Esophagus muscularis mucosa (tissue), 4 donors: ENCODE measurements around the gene SKA3. TPM values are rescaled to one million over a fixed set of nuclear protein-coding genes. Genes with fewer than 3 reads are reported as not detected.
A peak's percentile ranks its signal among the peaks of the same experiment; 100 is the strongest.
"Not testable (repeated sequence)": the region's sequence is repeated elsewhere in the genome, so short reads cannot be mapped to it uniquely, and the experiment has no call there.

Source experiments
- DNase-seq: peaks from one replicate; pipeline ENCODE4 v3.0.0-alpha.2; 2017; ENCODE audit errors: extremely low spot score
- H3K27ac ChIP-seq, 4 donors: fragments of 200-600 bp; sonication (generic); replicated peaks in 1 of 4; 1 replicate in 3 of 4; 2 replicates in 1 of 4; pipeline ENCODE4 v1.5.1; 2016 to 2019; ENCODE audit warnings: mild to moderate bottlenecking in 1 of 4
- H3K27me3 ChIP-seq, 4 donors: fragments of 200-600 bp; sonication (generic); one replicate each; pipeline versions ENCODE4 v1.5.1 to v1.6.0; 2016 to 2019
- H3K36me3 ChIP-seq, 4 donors: fragments of 200-600 bp; sonication (generic); one replicate each; pipeline ENCODE4 v1.5.1; 2016 to 2019
- H3K4me1 ChIP-seq, 4 donors: fragments of 200-600 bp; sonication (generic); one replicate each; pipeline ENCODE4 v1.5.1; 2016 to 2019
- H3K4me3 ChIP-seq, 4 donors: fragments of 200-600 bp; sonication (generic); 1 replicate in 2 of 4; 2 replicates in 2 of 4; pipeline ENCODE4 v1.5.1; 2016 to 2019; ENCODE audit warnings: mild to moderate bottlenecking in 4 of 4, moderate library complexity in 1 of 4
- H3K9me3 ChIP-seq, 4 donors: fragments of 200-600 bp; sonication (generic); 1 replicate in 3 of 4; 2 replicates in 1 of 4; pipeline ENCODE4 v1.5.1; 2016 to 2019
- CTCF ChIP-seq, 3 experiments: fragments of 200-600 bp in 2 of 3; fragments of 450-650 bp in 1 of 3; sonication (generic) in 2 of 3; IDR thresholded peaks; one replicate each; pipeline ENCODE4 v1.5.1; 2017 to 2019; ENCODE audit warnings: antibody characterized with exemption in 3 of 3, mild to moderate bottlenecking in 2 of 3, moderate library complexity in 1 of 3
- EP300 ChIP-seq: sonication (generic); formaldehyde crosslinking; IDR thresholded peaks from one replicate; pipeline ENCODE4 v1.6.1; 2017; ENCODE audit warnings: antibody characterized with exemption
- POLR2A ChIP-seq: fragments of 450-650 bp; IDR thresholded peaks from one replicate; pipeline ENCODE4 v1.6.1; 2017; ENCODE audit warnings: antibody characterized with exemption, moderate library complexity, mild to moderate bottlenecking, low read depth
- POLR2AphosphoS5 ChIP-seq, 2 donors: sonication (generic); formaldehyde crosslinking; IDR thresholded peaks; one replicate each; pipeline ENCODE4 v1.6.1; 2017; ENCODE audit warnings: antibody characterized with exemption in 2 of 2
- WGBS: methylation state at CpG from one replicate; pipeline ENCODE4 v1.1.5; 2018; 5-methylcytosine and 5-hydroxymethylcytosine counted together
- intact Hi-C: fragments of 100-400 bp; cut with DNase I; formaldehyde crosslinking; loops from one replicate; pipeline ENCODE4 v1.15.1; 2023
- total RNA-seq, 4 donors: library from RNA; depleted of rRNA; stranded (reverse); fragments of >200 nt; gene quantifications; one replicate each; pipeline versions ENCODE4 v1.1.0 to v1.2.1, GENCODE V29; 2016

The SKA3 gene
- total RNA-seq, 4 donors from 2014 or later: 0.23 to 0.83 (median 0.66) TPM; not detected in 1

- DNase-seq: no peak
- H3K36me3 ChIP-seq: no peaks in the 10 kb centered on the region
- H3K27me3 ChIP-seq: no peaks in the 10 kb centered on the region
- no peaks in the 10 kb centered on the region for H3K9me3 ChIP-seq
- peak overlapping the region; percentile 76 to 91 (median 89) for H3K4me3 ChIP-seq
- peak overlapping the region; percentile 94 to 98 (median 95) for H3K27ac ChIP-seq
- 2% methylated on average over 8 of the region's 26 CpGs for WGBS
- H3K4me1 ChIP-seq: peaks cover 11 to 27% (median 21%) of the 10 kb centered on the region in 4 donors
- no peak for TF ChIP-seq POLR2A
- intact Hi-C loops: loop anchor here (5.0 kb wide), 2 partner anchors 235 to 300 kb away; no protein-coding TSS in a partner anchor
These were observed 581 bp upstream of the SKA3 start for GRCh38 chr13:21176982-21177284.

- peak overlapping the region; percentile 76 to 91 (median 89) for H3K4me3 ChIP-seq
- no peak for DNase-seq
- TF ChIP-seq EP300 (no peak), POLR2A (no peak), POLR2AphosphoS5 (IDR thresholded peaks at IDR 0.05) (no peak)
- WGBS: 3% methylated on average over 11 of the region's 13 CpGs
- H3K27ac ChIP-seq: peak overlapping the region; percentile 94 to 98 (median 95)
- H3K27me3 ChIP-seq: no peaks in the 10 kb centered on the region
- no peaks in the 10 kb centered on the region for H3K36me3 ChIP-seq
- H3K9me3 ChIP-seq: no peaks in the 10 kb centered on the region
- intact Hi-C loops: loop anchor here (5.0 kb wide), 2 partner anchors 233 to 302 kb away; no protein-coding TSS in a partner anchor
- H3K4me1 ChIP-seq: peaks cover 11 to 27% (median 21%) of the 10 kb centered on the region in 4 donors
These were observed 617 bp downstream of the SKA3 start for GRCh38 chr13:21175656-21176214.

GRCh38 chr13:21173767-21174166, 2.6 kb downstream of the SKA3 start:
- DNase-seq, H3K4me3 ChIP-seq, intact Hi-C loops, H3K36me3 ChIP-seq, H3K27ac ChIP-seq, H3K9me3 ChIP-seq, H3K27me3 ChIP-seq: not testable (repeated sequence)
- 0% methylated on average over 1 of the region's 1 CpG for WGBS
- peaks cover 11 to 26% (median 21%) of the 10 kb centered on the region in 4 donors for H3K4me1 ChIP-seq

GRCh38 chr13:21171420-21171819, 4.9 kb downstream of the SKA3 start:
- WGBS: over 99% methylated on average over 9 of the region's 9 CpGs
- no peak overlapping the region for H3K4me3 ChIP-seq
- intact Hi-C loops: no loop called here

GRCh38 chr13:21165606-21166005, 10.7 kb downstream of the SKA3 start:
- H3K27me3 ChIP-seq, intact Hi-C loops, DNase-seq, H3K27ac ChIP-seq, H3K4me3 ChIP-seq, H3K4me1 ChIP-seq, H3K9me3 ChIP-seq, H3K36me3 ChIP-seq: not testable (repeated sequence)
- WGBS: 91% methylated on average over 4 of the region's 4 CpGs

More at GRCh38 chr13:21171420-21171819, 4.9 kb downstream of the SKA3 start:
- H3K27me3 ChIP-seq: no peaks in the 10 kb centered on the region
- H3K9me3 ChIP-seq: no peaks in the 10 kb centered on the region
- no peaks in the 10 kb centered on the region for H3K36me3 ChIP-seq
- no peak for DNase-seq
- H3K4me1 ChIP-seq: peaks cover 0 to 8% (median 6%) of the 10 kb centered on the region in 4 donors
- H3K27ac ChIP-seq: no peak overlapping the region
- TF ChIP-seq CTCF (IDR thresholded peaks at IDR 0.05) (no peak), POLR2AphosphoS5 (IDR thresholded peaks at IDR 0.05) (no peak), POLR2A (no peak), EP300 (no peak)

GRCh38 chr13:21164631-21165030, 11.7 kb downstream of the SKA3 start:
- Histone ChIP-seq H3K4me3 (no peak overlapping the region), H3K36me3 (no peaks in the 10 kb centered on the region), H3K9me3 (no peaks in the 10 kb centered on the region), H3K4me1 (no peaks in the 10 kb centered on the region), H3K27ac (no peak overlapping the region), H3K27me3 (no peaks in the 10 kb centered on the region)
- DNase-seq: no peak
- TF ChIP-seq EP300: no peak
- intact Hi-C loops: no loop called here
- 93% methylated on average over 4 of the region's 4 CpGs for WGBS

- Histone ChIP-seq H3K36me3 (peaks cover 8 to 18% (median 16%) of the 10 kb centered on the region in 4 donors), H3K27ac (no peak overlapping the region), H3K27me3 (no peaks in the 10 kb centered on the region), H3K9me3 (no peaks in the 10 kb centered on the region), H3K4me1 (no peaks in the 10 kb centered on the region), H3K4me3 (no peak overlapping the region)
- DNase-seq: no peak
- WGBS: 81% methylated on average over 8 of the region's 8 CpGs
- intact Hi-C loops: no loop called here
- TF ChIP-seq POLR2AphosphoS5 (IDR thresholded peaks at IDR 0.05) (no peak), CTCF (IDR thresholded peaks at IDR 0.05) (no peak), EP300 (no peak), POLR2A (no peak)
These were observed 24.0 kb downstream of the SKA3 start for GRCh38 chr13:21152251-21152899.
